RWPE1 (cell line): ENCODE measurements around the gene HEBP2.

Experiments used
- CTCF ChIA-PET: fragments of 350-600 bp; sonication (Branson Sonifier 250); formaldehyde crosslinking; extraction: SDS; loops from one replicate; lab custom pipeline; 2021; lab: Yijun Ruan, JAX
- POLR2A ChIA-PET: fragments of 400-600 bp; formaldehyde crosslinking; extraction: SDS; loops from one replicate; lab custom pipeline; 2020; ENCODE audit warnings: antibody characterized with exemption; ENCODE audit not compliant: low non-redundant PET; lab: Yijun Ruan, JAX
- DNase-seq: peaks from one replicate; pipeline ENCODE4 v3.0.0; 2012; ENCODE audit warnings: low spot score
- H3K27ac ChIP-seq: fragments of 450-650 bp; 2 replicates; pipeline ENCODE4 v1.5.1; 2017
- TF ChIP-seq, protein P1 (sequence below): fragments of 450-650 bp; conservative IDR thresholded peaks from 2 replicates; pipeline ENCODE4 v1.5.1; 2017; ENCODE audit warnings: low read depth, mild to moderate bottlenecking

Gene HEBP2

DNA sequence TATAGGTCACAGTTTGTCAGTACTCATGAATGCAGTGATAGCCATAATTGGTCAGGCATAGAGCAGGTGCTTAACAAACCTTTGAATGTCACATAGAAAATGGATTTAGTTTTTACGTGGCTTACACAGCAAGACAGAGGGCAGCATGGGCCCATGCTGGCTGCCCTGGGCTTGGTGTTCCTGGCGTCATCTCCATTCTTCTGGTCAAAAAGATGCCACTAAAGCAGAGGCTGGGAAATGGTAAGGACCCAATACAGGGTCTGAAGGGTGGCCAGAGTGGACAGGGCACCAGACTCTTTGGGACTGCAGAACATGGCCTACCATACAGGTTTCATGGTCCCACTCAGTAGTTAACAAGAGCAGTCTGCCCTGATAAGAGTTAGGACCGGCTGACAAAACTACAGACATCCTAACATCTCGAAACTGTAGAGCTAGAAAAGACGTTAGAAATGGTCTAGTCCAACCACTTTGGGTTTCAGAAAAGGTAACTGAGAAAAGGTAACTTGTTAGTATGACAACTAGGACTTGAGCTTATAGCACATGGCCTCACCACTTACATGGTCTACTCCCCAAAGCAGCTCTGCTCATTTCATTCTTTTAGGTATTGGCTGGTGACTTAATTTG lies 22.6 kb downstream of the HEBP2 start:
- DNase-seq = no peak
- TF ChIP-seq, protein P1, sequence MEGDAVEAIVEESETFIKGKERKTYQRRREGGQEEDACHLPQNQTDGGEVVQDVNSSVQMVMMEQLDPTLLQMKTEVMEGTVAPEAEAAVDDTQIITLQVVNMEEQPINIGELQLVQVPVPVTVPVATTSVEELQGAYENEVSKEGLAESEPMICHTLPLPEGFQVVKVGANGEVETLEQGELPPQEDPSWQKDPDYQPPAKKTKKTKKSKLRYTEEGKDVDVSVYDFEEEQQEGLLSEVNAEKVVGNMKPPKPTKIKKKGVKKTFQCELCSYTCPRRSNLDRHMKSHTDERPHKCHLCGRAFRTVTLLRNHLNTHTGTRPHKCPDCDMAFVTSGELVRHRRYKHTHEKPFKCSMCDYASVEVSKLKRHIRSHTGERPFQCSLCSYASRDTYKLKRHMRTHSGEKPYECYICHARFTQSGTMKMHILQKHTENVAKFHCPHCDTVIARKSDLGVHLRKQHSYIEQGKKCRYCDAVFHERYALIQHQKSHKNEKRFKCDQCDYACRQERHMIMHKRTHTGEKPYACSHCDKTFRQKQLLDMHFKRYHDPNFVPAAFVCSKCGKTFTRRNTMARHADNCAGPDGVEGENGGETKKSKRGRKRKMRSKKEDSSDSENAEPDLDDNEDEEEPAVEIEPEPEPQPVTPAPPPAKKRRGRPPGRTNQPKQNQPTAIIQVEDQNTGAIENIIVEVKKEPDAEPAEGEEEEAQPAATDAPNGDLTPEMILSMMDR = no peak
- no peak overlapping the region for H3K27ac ChIP-seq
- POLR2A ChIA-PET = no interaction called here
- CTCF ChIA-PET = no interaction called here

GRCh38 chr6:138427701-138428100 lies 23.7 kb downstream of the HEBP2 start:
- CTCF ChIA-PET = interaction anchor here (0.7 to 1.0 kb wide), 2 partner anchors 275 to 320 kb away, joined by 3 read pairs; no protein-coding TSS in a partner anchor
- DNase-seq = no peak
- no peak overlapping the region for H3K27ac ChIP-seq
- TF ChIP-seq, protein P1 = no peak
- POLR2A ChIA-PET = interaction anchor here (0.7 kb wide), 1 partner anchor 253 kb away, joined by 3 read pairs; no protein-coding TSS in a partner anchor

DNA sequence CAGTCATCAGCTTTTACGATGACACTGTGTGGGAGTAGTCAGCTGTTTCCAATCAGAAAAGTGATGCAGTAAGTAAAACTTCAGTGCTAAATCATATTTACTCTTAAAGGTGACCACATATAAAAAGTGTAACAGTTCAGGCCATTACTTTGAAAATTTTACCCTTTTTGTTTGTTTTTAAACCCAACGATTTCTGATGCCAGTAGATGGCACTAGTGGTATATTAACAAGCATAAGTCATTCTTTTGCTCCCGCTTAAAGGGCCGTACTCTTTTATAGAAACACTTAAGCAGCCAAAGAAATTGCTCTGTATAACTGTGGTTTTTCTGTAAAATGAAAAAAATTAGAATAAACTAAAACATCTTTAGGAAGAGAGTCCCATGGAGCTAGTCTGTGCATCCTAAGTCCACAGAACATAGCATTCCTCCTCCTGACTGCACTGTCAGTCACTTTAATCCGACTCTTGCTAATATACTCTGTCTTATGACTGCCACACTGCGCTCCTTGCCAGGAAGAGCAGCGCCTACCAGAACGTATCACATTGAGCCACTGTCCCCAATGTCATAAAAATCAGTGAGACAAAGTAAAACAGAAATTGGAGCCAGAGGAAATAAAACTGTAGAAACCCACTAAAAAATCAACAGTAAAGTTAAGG lies 25.0 kb downstream of the HEBP2 start:
- POLR2A ChIA-PET = no interaction called here
- H3K27ac ChIP-seq = no peak overlapping the region
- peak; percentile 38 for DNase-seq
- CTCF ChIA-PET = interaction anchor here (0.6 to 1.0 kb wide), 10 partner anchors 26 to 760 kb away, joined by 3 to 6 read pairs (median 3); no protein-coding TSS in a partner anchor
- TF ChIP-seq, protein P1 = peak; percentile 74

DNA sequence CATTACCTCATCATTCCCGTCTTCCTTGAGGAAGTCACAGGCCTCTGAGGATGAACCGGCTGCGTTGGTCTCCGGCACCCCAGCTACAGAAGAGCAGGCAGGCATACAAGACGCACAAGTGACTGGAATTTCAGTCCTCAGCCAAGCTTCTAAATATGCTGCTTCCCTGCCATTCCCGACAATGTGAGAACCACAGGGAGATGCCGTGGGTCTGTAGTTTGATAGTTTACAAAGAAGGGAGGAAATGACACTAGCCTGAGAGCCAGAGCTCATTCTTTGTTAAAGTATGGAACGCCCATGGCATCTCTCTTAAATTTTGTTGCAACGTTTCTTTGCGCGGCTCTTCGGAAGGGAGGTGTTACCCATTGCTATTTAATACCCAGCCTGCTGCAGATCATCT lies 25.7 kb downstream of the HEBP2 start:
- TF ChIP-seq, protein P1 = no peak
- POLR2A ChIA-PET = no interaction called here
- CTCF ChIA-PET = interaction anchor here (0.6 to 1.0 kb wide), 6 partner anchors 25 to 630 kb away, joined by 3 to 5 read pairs (median 3); no protein-coding TSS in a partner anchor
- H3K27ac ChIP-seq = no peak overlapping the region
- DNase-seq = no peak

GRCh38 chr6:138430361-138431145 lies 26.5 kb downstream of the HEBP2 start:
- ChIA-PET CTCF (interaction anchor here (1.0 kb wide), 1 partner anchor 336 kb away, joined by 5 read pairs; no protein-coding TSS in a partner anchor), POLR2A (no interaction called here)
- no peak overlapping the region for H3K27ac ChIP-seq
- no peak for DNase-seq
- TF ChIP-seq, protein P1 = no peak
